Measurements from ENCODE around the gene C20orf204.
"Not testable (repeated sequence)": the region's sequence is repeated elsewhere in the genome, so short reads cannot be mapped to it uniquely, and the experiment has no call there.

Gene C20orf204

DNA sequence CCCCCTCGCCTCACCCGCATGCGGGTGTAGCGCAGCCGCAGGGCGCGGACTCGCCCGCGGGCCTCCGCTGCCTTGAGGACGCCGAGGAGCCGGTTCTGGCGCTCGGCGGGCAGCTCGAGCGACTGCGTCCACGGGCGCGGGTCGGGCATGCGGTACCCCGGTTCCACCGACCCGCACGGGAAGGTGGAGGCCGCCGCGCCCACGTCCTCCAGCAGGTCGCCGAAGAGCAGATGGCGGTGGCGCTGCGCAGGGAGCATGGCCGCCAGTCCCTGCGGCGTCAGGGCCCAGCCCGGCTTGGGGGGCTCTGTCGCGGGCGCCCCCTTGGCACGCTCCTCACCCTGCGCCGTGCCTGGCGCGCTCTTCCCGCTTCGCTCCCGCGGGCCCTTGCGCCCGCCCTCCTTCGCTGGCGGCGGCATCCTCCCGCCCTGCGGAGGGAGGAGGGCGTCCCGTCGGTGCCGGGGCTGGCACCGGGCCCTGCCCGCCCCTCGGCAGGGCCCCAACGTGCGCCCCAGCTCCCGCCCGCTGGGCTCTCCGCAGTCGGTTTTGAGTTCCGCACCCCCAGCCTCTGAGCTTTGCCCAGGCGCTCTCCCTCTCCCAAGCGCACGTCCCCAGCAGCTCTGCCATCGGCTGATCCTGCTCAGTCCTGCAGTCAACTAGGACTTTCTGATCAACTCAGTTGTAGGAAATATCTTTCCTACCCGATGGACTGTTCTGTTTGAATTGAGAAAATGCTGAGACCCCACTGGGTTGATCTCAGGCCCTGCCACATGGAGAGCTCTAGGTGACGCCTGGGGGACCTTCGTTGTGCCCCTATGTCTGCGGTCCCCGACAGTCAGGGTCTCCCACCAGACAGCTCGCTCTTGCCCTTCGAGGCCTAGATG, 48.1 kb downstream of the C20orf204 start, which contains the start of gene LKAAEAR1:
Gene LKAAEAR1 (minus strand): TSS at position 595 of the 881 bp plus-strand sequence. CDS start 179 bp downstream, at position 416.
- DNase-seq (ENCODE audit: low read depth) = no peak

GRCh38 chr20:64084685-64085152, 48.7 kb downstream of the C20orf204 start:
- no peak for DNase-seq (ENCODE audit: low read depth)

DNA sequence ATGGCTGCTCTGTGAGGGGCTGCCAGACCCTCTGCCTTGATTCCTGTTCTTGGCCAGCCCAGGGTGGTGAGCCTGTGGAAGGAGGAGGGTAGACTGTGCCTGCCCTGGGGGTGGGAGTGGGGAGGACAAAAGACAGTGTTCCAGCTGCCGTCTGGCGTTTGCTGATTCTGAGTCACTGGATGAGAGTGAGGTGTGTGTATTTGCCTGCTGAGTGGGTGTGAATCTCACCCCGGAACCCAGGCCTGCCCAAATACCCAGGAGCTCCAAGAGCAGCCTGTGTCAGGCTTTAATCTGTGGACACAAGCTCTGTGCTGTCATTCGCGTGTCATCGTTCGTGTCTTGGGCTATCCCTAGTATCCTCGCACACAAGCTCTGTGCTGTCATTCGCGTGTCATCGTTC, 50.8 kb downstream of the C20orf204 start:
- no peak for DNase-seq (ENCODE audit: low read depth)

- DNase-seq (ENCODE audit: low read depth) = not testable (repeated sequence)
Observed at GRCh38 chr20:64087226-64087825, 51.3 kb downstream of the C20orf204 start.

DNA sequence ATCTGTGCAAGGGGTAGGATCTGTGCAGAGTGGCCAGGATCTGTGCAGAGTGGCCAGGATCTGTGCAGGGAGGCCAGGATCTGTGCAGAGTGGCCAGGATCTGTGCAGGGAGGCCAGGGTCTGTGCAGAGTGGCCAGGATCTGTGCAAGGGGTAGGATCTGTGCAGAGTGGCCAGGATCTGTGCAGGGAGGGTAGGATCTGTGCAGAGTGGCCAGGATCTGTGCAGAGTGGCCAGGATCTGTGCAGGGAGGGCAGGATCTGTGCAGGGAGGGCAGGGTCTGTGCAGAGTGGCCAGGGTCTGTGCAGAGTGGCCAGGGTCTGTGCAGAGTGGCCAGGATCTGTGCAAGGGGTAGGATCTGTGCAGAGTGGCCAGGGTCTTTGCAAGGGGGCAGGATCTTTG, 52.6 kb downstream of the C20orf204 start:
- DNase-seq (ENCODE audit: low read depth) = not testable (repeated sequence)
